HG02678 (cell line): ENCODE data around the gene POU6F1.
A peak's percentile ranks its signal among the peaks of the same experiment; 100 is the strongest.
"Not testable (repeated sequence)": the region's sequence is repeated elsewhere in the genome, so short reads cannot be mapped to it uniquely, and the experiment has no call there.

Source experiments
- ATAC-seq: cut with Tn5 transposase; IDR thresholded peaks from one replicate; pipeline ENCODE4 v1.9.1; 2021; ENCODE audit warnings: mild to moderate bottlenecking, moderate library complexity; ENCODE audit not compliant: unreplicated experiment

The POU6F1 gene

DNA sequence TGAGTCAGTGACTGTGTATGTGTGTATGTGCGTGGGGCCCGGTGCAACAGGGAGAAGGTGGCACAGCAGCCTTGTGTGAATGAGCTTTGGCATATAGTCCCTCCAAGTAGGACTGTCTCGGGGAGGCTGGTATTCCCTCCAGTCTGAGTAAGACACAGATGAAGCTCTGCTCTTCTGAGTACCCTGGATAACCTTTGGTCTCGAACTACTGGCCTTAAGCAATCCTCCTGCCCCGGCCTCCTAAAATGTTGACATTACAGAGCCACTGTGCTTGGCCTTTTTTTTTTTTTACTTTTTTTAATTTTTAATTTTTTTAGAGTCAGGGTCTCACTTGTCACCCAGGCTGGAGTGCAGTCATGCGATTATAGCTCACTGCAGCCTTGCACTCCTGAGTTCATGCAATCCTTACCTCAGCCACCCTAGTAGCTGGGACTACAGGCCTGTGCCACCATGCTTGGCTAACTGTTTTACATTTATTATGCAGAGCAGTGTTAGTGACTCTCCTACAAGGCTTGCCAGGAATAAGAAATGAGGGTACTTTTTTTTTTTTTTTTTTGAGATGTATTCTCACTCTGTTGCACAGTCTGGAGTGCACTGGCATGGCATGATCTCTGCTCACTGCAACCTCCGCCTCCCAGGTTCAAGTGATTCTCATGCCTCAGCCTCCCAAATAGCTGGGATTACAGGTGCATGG lies 11.4 kb upstream of the POU6F1 start:
- ATAC-seq = no peak

DNA sequence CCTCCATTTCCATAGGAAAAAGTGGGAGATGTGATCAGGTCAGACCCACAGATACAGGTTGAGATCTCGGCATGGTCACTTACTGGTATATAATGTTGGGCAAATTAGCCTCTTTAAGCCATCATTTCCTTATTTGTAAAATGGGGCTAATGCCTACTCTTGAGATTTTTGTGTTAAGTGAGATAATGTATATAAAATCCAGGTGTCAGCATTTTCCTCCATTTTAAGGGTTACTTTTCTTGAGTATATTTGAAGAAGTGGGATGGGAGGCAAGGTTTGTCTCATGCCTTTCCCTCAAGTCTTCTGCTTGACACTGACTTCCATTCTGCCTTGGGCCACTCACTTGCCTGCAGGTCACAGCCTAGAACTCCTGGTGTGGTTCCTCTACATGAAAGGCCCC lies 10.1 kb upstream of the POU6F1 start:
- no peak for ATAC-seq

DNA sequence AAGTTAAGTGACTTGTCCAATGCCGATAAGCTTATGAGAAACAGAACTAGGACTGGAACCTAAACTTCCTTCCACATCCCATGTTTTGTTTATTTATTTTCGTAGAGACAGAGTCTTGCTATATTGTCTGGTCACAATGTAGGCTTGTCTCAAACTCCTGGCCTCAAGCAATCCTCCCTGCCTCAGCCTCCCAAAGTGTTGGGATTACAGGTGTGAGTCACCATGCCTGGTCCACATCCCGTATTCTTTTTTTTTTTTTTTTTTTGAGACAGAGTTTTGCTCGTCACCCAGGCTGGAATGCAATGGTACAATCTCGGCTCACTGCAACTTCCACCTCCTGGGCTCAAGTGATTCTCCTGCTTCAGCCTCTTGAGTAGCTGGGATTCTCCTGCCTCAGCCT lies 9.2 kb upstream of the POU6F1 start:
- not testable (repeated sequence) for ATAC-seq

DNA sequence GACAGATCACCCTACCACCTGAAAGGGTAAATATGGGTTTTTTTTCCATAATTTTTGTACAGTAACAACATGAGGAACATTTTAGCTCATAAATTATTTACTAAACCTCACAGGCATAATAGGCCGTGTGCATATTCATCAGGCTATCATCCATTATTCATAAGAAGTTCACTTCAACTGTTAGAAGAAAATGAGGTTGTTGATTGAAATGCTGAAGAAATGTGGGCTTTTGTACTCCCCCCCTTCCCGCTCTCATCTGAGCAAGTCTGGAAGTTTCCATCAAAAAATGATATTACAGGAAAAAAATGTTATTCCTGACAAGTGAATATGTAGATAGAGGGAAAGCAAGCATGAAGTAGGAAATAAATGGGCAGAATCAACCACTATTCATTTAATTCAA lies 7.9 kb upstream of the POU6F1 start:
- no peak for ATAC-seq

DNA sequence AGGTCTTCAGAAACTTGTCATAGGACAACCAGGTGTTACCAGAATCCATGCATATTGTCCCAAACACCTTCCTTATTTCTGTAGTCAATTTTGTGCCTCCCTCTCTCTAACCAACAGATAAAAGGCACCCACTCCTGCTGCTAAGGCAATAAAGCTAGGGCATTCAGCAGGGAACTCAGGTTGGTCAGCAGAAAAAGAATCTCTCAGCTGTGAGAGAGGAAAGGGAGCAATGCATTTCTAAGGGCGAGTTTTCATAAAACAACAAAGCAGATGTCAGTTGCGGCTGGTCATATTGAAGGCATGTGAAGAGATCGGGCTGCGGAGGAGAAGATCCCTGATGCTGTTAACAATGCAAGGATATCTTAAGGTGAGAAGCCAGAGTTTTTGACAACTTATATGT lies 7.4 kb upstream of the POU6F1 start:
- no peak for ATAC-seq

DNA sequence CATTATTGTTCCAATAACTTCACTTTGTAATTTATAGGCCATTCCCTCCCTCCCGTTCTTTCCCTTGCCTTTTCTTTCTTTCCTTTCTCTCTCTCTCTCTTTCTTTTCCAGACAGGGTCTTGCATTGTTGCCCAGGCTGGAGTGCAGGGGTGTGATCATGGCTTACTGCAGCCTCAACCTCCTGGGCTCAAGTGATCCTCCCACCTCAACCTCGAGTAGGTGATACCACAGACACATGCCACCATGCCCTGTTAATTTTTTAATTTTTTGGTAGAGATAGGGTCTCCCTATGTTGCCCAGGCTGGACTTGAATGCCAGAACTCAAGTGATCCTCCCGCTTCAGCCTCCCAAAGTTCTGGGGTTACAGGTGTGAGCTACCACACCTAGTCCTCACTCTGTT lies 6.8 kb upstream of the POU6F1 start:
- ATAC-seq = no peak

DNA sequence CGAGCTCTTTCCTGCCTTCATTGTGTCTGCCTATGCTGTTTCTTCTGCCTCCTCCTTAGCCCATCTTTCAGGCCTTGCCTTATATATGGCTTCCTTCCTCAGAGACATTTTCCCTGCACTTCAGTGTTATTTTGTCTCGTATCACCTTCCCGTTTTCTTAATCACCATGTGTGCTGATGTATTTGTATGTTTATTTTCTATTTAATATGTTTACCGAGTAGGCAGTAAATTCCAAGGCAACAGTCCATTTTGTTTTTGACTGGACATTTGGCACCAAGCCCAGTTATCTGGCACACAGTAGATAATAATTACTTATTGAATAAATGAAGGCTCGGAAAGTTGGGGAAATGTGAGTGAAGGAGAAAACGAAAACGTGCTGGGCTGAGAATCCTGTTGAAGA lies 4.6 kb upstream of the POU6F1 start:
- ATAC-seq = no peak

DNA sequence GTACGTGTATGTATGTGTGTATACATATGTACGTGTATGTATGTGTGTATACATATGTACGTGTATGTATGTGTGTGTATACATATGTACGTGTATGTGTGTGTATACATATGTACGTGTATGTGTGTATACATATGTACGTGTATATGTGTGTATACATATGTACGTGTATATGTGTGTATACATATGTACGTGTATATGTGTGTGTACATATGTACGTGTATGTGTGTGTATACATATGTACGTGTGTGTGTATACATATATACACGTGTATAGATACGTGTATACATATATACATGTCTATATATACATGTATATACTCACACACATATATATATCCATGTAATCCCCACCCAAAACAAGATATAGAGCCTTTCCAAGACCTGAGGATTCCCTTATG lies 2.0 kb upstream of the POU6F1 start:
- not testable (repeated sequence) for ATAC-seq

DNA sequence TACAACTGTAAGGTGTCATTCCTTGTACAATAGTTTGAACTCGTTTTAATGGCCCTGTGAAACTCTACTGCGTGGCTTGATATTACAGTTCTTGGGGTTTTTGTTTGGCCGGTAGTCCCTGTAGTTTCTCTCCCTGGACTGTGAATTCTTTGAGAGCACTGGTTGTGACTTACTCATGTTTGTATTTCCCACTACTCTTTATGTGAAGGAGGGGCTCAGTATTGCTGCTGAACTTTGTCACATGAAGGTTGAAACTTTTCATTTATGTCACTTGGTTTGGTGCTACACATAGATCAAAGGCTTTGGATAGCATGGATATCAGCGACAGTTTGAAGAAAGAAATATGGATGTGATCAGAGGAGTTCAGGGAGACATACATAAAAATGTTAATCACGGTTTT lies 1.5 kb upstream of the POU6F1 start:
- no peak for ATAC-seq

DNA sequence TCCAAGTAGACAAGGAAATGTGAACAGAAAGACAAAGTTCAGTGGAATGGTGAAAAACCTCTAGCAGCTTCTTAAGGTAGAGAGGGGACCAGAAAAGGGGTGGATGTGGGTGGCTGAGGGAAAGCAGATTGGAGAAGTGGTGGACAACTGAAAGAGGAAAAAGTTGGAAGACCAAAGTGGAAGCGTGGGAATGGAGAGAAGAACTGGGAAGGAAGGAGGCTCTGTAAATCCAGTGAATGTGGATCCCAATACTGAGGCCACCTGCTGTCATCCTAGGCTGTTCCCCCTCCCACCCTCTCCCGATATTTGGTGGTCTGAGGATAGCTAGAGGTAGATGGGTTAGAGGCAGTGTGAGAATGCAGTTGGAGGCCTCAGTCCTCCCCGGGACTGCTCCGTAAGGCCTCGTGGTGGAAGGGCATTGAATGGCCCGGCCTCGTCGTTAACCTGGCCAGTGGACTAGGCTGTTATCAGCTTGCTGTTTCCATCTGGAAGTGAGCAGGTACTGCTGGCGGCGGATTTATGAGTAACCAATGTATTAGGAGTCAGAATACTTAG lies 822 bp upstream of the POU6F1 start:
- ATAC-seq = no peak

DNA sequence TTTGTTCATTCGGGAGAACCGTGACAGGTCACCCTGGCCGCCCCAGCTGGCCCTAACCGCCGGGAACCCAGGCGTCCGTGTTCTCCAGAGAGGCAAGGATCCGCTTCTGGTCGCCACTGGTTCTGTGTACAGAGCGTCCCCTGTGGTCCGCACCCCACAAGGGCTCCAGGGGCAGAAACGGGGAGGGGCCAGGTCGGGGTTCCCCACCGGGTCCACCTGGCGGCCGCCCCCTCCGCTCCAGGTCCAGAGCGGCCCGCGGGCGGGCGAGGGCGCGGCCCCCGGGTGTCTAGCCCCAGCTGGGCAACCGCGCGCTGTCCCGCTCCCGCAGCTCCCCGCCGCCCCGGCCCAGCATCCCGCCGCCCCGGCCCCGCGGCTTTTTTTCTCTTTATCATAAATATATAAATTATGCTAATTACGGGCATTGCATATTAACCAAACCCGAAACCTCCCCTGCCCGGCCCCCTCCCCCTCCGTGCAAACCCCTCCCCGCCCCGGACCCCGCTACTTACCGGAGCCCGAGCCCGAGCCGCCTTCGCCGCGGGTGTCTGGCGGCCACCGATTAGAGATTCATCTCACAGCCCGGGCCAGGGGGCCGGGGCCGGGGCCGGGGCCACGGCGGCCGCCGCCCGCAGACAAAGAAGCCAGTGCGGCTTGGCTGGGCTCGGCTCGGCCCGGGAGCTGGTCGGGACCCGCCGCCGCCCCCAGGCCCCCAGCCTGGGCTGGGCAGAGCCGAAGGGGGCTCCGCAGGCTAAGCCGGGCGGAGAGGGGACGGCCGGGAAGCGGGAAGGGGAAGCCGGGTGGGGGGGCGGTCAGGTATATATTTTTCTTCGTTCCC lies 512 bp downstream of the POU6F1 start:
- peak; percentile 36 for ATAC-seq

DNA sequence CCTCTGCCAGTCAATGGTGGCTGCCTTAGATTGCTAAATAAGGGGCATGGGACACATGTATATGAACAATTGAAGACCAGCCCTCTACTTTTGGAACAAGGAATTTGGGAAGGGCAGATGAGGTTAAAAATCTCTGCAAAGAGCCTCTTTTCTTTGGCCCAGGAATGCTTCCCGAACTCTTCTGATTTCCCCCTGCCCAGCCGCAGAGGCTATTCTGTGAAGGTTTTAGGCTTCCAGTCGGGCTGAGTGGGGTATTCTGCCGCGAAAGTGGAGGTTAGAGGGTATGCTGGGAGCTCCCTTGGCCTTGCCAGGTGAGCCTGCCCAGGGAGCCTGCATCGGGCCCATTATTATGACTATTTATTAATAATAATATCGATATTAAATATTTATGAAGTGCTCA lies 1.2 kb downstream of the POU6F1 start:
- no peak for ATAC-seq

DNA sequence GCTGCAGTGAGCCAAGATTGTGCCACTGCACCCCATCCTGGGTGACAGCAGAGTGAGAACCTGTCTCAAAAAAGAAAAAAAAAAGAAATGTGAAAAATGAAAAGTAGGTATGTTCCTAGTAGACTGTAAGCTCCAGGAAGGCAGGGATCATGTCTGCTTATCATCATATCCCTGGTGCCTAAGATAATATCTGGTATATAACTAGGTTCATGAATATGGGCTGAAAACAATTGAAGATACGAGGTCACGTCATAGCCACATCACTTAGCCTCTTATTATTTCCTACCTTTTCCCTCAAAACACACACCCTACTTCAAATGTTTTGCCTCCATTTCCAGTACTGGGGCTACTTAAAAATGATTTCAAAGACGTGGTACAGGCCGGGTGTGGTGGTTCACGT lies 3.0 kb downstream of the POU6F1 start:
- no peak for ATAC-seq

DNA sequence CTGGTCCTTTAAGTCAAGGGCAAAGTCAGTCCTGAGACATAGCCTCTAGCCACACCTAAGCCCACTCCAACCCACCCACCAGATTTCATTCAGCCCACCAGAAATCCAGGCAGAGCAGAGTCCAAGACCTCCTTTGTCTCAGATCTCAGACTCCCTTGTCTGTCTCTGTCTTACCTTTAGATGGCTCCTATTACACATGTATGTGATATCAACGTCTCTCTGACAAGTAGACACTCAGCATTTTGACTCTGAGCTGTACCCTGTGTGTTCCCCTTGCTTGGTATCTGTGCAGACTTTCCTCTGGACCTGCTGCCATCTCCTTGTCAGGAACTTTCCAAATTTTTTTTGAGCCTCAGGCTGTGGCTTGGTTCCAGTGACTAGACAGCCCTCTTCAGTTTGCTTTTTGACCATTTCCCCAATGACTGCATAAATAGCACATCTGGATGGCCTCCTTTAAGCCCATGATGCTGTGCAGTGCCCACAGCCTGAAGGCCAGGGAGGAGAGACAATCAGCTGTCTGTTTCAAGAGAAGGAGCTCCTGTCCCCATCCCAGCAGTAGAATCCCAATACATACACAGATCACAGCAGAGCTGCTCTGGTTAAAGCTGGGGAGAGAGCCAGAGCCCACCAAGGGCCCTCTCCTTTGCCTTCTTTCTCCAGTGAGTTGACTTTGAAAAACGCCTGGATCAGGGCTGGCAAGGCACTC lies 7.0 kb downstream of the POU6F1 start:
- no peak for ATAC-seq

DNA sequence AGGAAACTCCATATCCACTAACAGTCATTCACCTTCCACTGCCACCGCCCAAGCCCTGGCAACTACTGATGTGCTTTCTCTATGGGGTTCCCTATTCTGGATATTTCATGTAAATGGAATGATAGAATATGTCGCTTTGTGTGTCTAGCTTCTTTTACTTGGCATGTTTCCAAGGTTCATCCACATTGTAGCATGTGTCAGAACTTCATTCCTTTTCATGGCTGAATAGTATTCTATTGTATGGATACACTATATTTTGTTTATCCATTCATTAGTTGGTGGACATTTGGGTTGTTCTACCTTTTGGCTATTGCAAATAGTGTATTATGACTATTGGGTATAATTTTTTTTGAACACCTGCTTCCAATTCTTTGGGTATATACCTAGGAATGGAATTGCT lies 8.6 kb downstream of the POU6F1 start:
- no peak for ATAC-seq

DNA sequence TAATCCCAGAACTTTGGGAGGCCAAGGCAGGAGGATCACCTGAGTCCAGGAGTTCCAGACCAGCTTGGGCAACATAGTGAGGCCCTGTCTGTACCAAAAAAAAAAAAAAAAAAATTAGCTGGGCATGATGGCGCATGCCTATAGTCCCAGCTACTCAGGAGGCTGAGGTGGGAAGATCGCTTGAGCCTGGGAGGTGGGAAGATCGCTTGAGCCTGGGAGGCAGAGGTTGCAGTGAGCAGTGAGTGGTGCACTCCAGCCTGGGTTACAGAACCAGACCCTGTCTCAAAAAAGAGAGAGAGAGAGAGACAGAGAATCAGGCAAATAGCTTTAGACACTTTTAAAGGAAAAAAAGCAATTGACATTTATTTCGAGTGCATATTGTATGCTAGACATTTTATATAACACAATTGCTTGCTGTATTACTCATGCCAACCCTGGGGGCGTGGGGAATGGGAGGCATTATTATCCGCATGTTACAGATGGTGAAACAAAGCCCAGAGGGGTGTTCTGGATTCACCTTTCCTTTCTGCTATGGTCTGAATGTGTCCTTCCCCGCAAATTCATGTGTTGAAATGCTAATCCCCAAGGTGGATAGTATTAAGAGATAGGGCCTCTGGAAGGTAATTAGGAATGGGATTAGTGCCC lies 9.7 kb downstream of the POU6F1 start:
- no peak for ATAC-seq

DNA sequence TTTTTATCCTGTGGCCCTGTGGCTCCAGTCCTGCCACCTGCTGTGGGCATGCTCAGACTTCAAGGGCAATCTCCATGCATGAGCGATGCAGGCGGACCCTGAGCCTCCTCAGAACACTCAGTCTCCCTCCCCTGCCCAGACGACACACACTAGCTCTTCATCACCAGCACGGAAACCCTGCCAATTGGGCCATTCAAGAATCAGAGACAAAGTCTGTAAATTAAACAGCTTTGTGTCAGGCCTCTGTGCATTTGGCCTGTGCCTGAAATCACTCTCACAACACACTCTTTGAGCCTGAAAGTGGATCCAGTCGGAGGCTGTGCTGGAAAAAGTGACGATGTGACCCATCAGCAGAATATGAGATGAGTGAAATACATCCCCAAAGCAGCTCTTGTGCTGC lies 12.5 kb downstream of the POU6F1 start:
- no peak for ATAC-seq

DNA sequence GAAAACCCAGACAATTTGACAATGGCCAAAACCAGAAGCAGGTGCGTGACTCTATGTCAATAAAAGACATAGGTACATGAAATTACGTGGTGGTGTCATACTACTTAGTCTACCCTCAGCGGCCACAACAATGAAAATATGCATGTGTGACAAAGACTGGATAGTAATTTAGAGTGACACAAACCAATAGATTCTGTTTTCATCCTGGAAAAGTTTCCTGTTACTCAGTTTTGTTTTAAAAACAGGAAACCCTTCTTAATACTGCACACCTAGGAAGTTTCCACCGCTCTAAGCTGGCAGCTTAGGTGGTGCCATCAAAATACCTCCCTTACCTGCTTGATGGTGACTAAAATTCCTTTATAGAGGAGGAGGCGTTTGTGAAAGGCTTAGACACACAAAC lies 15.1 kb downstream of the POU6F1 start:
- ATAC-seq = no peak

DNA sequence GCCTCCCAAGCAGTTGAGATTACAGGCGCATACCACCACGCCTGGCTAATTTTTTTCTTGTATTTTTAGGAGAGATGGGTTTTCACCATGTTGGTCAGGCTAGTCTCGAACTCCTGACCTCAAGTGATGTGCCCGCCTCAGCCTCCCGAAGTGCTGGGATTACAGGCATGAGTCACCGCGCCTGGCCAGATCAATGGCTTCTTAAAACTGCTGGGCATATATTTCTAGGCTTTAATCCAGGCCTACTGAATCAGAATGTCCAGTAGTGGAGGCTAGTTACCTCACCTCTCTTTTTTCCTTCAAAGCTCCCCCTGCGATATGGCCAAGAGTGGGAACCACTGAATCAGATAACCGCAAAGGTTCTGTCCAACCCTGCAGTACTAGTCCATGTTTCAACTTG lies 17.1 kb downstream of the POU6F1 start:
- no peak for ATAC-seq

DNA sequence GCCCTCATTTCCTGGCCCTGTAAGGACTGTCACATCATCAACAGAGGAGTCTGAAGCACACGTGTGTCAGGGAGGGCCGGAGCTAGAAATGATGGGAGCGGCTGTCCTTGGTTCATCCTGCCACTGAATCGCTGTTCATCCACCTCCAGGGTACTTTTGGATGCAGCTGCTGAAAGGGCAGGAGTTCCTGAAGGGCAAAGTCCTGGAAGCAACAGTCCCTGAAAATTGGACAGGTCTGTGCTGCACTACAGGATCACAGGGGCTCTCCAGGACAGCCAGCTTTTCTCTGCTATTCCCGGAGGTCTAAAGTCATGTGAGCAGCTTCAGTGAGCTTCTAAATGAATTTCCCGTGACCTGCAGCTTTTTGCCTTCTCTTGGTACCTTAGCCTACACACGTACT lies 17.7 kb downstream of the POU6F1 start:
- no peak for ATAC-seq

DNA sequence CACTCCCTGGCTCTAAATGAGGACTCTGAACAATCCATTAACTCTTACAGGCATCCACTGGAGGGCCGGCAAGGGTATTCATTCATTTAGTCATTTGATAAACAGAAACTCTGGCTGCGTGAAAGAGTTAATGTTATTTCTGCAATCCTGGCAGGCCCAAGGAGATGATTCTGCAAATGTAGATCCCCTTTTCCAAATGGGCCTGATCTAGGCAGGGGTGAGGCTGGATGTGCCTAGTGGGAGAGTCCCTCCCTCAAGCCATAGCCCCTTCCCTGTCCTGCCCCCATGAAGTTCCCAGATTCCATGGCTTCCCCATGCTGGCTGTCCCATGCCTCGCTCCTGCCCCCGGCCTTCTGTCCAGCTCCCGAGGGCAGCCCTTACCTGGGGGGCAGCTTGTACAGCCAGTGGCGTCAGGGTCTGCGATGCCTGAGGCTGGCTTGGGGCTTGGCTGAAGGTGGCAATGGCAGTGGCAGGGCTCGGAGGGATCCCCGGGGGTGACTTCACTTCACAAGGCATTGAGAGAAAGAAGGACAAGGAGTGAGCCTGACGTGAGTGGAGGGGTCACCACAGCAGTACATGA lies 18.4 kb downstream of the POU6F1 start:
- ATAC-seq = no peak
